ENCODE data around the gene ADGRG4.
A peak's percentile ranks its signal among the peaks of the same experiment; 100 is the strongest.
"Not testable (repeated sequence)": the region's sequence is repeated elsewhere in the genome, so short reads cannot be mapped to it uniquely, and the experiment has no call there.

Gene ADGRG4

GRCh38 chrX:136386826-136387225 is 86.1 kb downstream of the ADGRG4 start:
- DNase-seq (ENCODE audit: low read depth), result no peak

- no peak for DNase-seq (ENCODE audit: low read depth)
These were observed 87.3 kb downstream of the ADGRG4 start for GRCh38 chrX:136387951-136388502.

GRCh38 chrX:136390921-136391320 is 90.2 kb downstream of the ADGRG4 start:
- DNase-seq (ENCODE audit: low read depth), result no peak

GRCh38 chrX:136395271-136395670 is 94.5 kb downstream of the ADGRG4 start:
- DNase-seq (ENCODE audit: low read depth), result no peak

GRCh38 chrX:136397001-136397400 is 96.2 kb downstream of the ADGRG4 start:
- no peak for DNase-seq (ENCODE audit: low read depth)

- DNase-seq (ENCODE audit: low read depth), result no peak
These were observed 104.4 kb downstream of the ADGRG4 start for GRCh38 chrX:136405126-136405525.

- DNase-seq (ENCODE audit: low read depth), result no peak
These were observed 117.0 kb downstream of the ADGRG4 start for GRCh38 chrX:136417806-136418205.

- DNase-seq (ENCODE audit: low read depth), result no peak
These were observed 120.6 kb downstream of the ADGRG4 start for GRCh38 chrX:136421338-136421737.

GRCh38 chrX:136423724-136424123 is 123.0 kb downstream of the ADGRG4 start:
- DNase-seq (ENCODE audit: low read depth), result no peak

- DNase-seq (ENCODE audit: low read depth), result no peak
These were observed 125.2 kb downstream of the ADGRG4 start for GRCh38 chrX:136425996-136426395.

- DNase-seq (ENCODE audit: low read depth), result no peak
These were observed 130.9 kb downstream of the ADGRG4 start for GRCh38 chrX:136431625-136432024.

- no peak for DNase-seq (ENCODE audit: low read depth)
These were observed 137.0 kb downstream of the ADGRG4 start for GRCh38 chrX:136437774-136438173.

- no peak for DNase-seq (ENCODE audit: low read depth)
These were observed 137.4 kb downstream of the ADGRG4 start for GRCh38 chrX:136438192-136438591.

GRCh38 chrX:136445674-136446073 is 144.9 kb downstream of the ADGRG4 start:
- DNase-seq (ENCODE audit: low read depth), result not testable (repeated sequence)

GRCh38 chrX:136446208-136446607 is 145.4 kb downstream of the ADGRG4 start:
- no peak for DNase-seq (ENCODE audit: low read depth)

- no peak for DNase-seq (ENCODE audit: low read depth)
These were observed 146.5 kb downstream of the ADGRG4 start for GRCh38 chrX:136447308-136447707.

- DNase-seq (ENCODE audit: low read depth), result no peak
These were observed 147.2 kb downstream of the ADGRG4 start for GRCh38 chrX:136447968-136448367.

- DNase-seq (ENCODE audit: low read depth), result peak; percentile 4
These were observed 149.5 kb downstream of the ADGRG4 start for GRCh38 chrX:136450050-136450830.

- no peak for DNase-seq (ENCODE audit: low read depth)
These were observed 151.9 kb downstream of the ADGRG4 start for GRCh38 chrX:136452614-136453013.

GRCh38 chrX:136453114-136453513 is 152.4 kb downstream of the ADGRG4 start:
- no peak for DNase-seq (ENCODE audit: low read depth)

GRCh38 chrX:136453771-136454170 is 153.0 kb downstream of the ADGRG4 start:
- no peak for DNase-seq (ENCODE audit: low read depth)

- no peak for DNase-seq (ENCODE audit: low read depth)
These were observed 155.4 kb downstream of the ADGRG4 start for GRCh38 chrX:136456133-136456532.

- no peak for DNase-seq (ENCODE audit: low read depth)
These were observed 156.6 kb downstream of the ADGRG4 start for GRCh38 chrX:136457303-136457917.

All from non-pigmented ciliary epithelial cell (primary cell).